Measurements from ENCODE around the gene FDX2.
A peak's percentile ranks its signal among the peaks of the same experiment; 100 is the strongest.

Gene FDX2

GRCh38 chr19:10289836-10290356 is 25.9 kb downstream of the FDX2 start, which contains the start of gene ICAM5:
ICAM5 (plus strand) TSS chr19:10289952; CDS start chr19:10290044, 92 bp downstream.
- peak within 1 kb of the TSS; percentile 75 to 87 (median 84) for H3K4me3 Mint-ChIP-seq
- H3K4me1 Mint-ChIP-seq = peaks cover 25% of the 10 kb centered on the region
- peaks cover 3% of the 10 kb centered on the region for H3K9me3 Mint-ChIP-seq
- H3K27me3 Mint-ChIP-seq (ENCODE audit: low read depth) = peaks cover 100% of the 10 kb centered on the region
- peak within 1 kb of the TSS in 2 of 3 experiments; percentile 21 to 55 for H3K27ac Mint-ChIP-seq
- TF ChIP-seq, protein P1, sequence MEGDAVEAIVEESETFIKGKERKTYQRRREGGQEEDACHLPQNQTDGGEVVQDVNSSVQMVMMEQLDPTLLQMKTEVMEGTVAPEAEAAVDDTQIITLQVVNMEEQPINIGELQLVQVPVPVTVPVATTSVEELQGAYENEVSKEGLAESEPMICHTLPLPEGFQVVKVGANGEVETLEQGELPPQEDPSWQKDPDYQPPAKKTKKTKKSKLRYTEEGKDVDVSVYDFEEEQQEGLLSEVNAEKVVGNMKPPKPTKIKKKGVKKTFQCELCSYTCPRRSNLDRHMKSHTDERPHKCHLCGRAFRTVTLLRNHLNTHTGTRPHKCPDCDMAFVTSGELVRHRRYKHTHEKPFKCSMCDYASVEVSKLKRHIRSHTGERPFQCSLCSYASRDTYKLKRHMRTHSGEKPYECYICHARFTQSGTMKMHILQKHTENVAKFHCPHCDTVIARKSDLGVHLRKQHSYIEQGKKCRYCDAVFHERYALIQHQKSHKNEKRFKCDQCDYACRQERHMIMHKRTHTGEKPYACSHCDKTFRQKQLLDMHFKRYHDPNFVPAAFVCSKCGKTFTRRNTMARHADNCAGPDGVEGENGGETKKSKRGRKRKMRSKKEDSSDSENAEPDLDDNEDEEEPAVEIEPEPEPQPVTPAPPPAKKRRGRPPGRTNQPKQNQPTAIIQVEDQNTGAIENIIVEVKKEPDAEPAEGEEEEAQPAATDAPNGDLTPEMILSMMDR (IDR thresholded peaks at IDR 0.05; ENCODE audit: unreplicated experiment in 3 of 3) = no peak
- peaks cover 4% of the 10 kb centered on the region for H3K36me3 Mint-ChIP-seq (ENCODE audit: low read depth)

GRCh38 chr19:10289167-10289835 is 26.5 kb downstream of the FDX2 start:
- Mint-ChIP-seq H3K27me3 (ENCODE audit: low read depth) (peaks cover 94% of the 10 kb centered on the region), H3K27ac (no peak overlapping the region), H3K9me3 (peaks cover 3% of the 10 kb centered on the region), H3K36me3 (ENCODE audit: low read depth) (peaks cover 6% of the 10 kb centered on the region), H3K4me3 (peak overlapping the region; percentile 75 to 87 (median 84)), H3K4me1 (peaks cover 25% of the 10 kb centered on the region)
- TF ChIP-seq, protein P1 (IDR thresholded peaks at IDR 0.05; ENCODE audit: unreplicated experiment in 3 of 3) = no peak

GRCh38 chr19:10288662-10289166 is 27.1 kb downstream of the FDX2 start:
- Mint-ChIP-seq H3K27me3 (ENCODE audit: low read depth) (peaks cover 88% of the 10 kb centered on the region), H3K9me3 (peaks cover 3% of the 10 kb centered on the region), H3K4me3 (peak overlapping the region; percentile 75 to 87 (median 84)), H3K36me3 (ENCODE audit: low read depth) (peaks cover 6% of the 10 kb centered on the region), H3K27ac (peak overlapping the region in 2 of 3 experiments; percentile 21 to 55), H3K4me1 (peaks cover 25% of the 10 kb centered on the region)
- TF ChIP-seq, protein P1 (IDR thresholded peaks at IDR 0.05; ENCODE audit: unreplicated experiment in 3 of 3) = no peak

- H3K36me3 Mint-ChIP-seq (ENCODE audit: low read depth) = peaks cover 6% of the 10 kb centered on the region
- H3K9me3 Mint-ChIP-seq = no peaks in the 10 kb centered on the region
- H3K27ac Mint-ChIP-seq = peak within 1 kb of the TSS; percentile 91 to 97 (median 93)
- TF ChIP-seq, protein P1 (IDR thresholded peaks at IDR 0.05; ENCODE audit: unreplicated experiment in 3 of 3) = no peak
- peak within 1 kb of the TSS; percentile 29 to 50 (median 32) for H3K4me3 Mint-ChIP-seq
- H3K27me3 Mint-ChIP-seq (ENCODE audit: low read depth) = peaks cover 81% of the 10 kb centered on the region
- H3K4me1 Mint-ChIP-seq = peaks cover 25% of the 10 kb centered on the region
These were observed 28.7 kb downstream of the FDX2 start, which contains the start of gene ICAM4 for GRCh38 chr19:10286803-10287737. ICAM4 (plus strand) TSS chr19:10286955; CDS start chr19:10287013, 58 bp downstream.

- Mint-ChIP-seq H3K27ac (peak overlapping the region in 2 of 3 experiments; percentile 93 to 97), H3K36me3 (ENCODE audit: low read depth) (peaks cover 6% of the 10 kb centered on the region), H3K27me3 (ENCODE audit: low read depth) (peaks cover 64% of the 10 kb centered on the region), H3K9me3 (no peaks in the 10 kb centered on the region), H3K4me3 (no peak overlapping the region), H3K4me1 (peaks cover 16% of the 10 kb centered on the region)
- TF ChIP-seq, protein P1 (IDR thresholded peaks at IDR 0.05; ENCODE audit: unreplicated experiment in 3 of 3) = no peak
These were observed 30.4 kb downstream of the FDX2 start for GRCh38 chr19:10285393-10285792.
